Measurements from ENCODE around the gene C3orf33. TPM values are rescaled to one million over a fixed set of nuclear protein-coding genes. Genes with fewer than 3 reads are reported as not detected.

C3orf33 gene
- total and polyA plus RNA-seq, 4 donors: 1.2 to 2.4 (median 1.7) TPM

- WGBS: 81% methylated on average over 4 of the region's 4 CpGs
- Histone ChIP-seq H3K4me3 (ENCODE audit: low read depth in 1 of 3, low read length in 3 of 3) (no peak overlapping the region), H3K36me3 (ENCODE audit: control insufficient read depth in 4 of 4, insufficient read depth in 3 of 4, low read depth in 1 of 4, low read length in 3 of 4) (no peaks in the 10 kb centered on the region), H3K9me3 (ENCODE audit: control insufficient read depth in 4 of 4, low read length in 3 of 4) (no peaks in the 10 kb centered on the region), H3K4me1 (ENCODE audit: control insufficient read depth in 4 of 4, insufficient read depth in 4 of 4, low read length in 3 of 4) (peaks cover 0 to 9% (median 5%) of the 10 kb centered on the region in 4 donors), H3K9ac (ENCODE audit: low read depth in 1 of 2, low read length in 2 of 2) (no peak overlapping the region), H3K27ac (ENCODE audit: low read depth in 1 of 2, low read length in 2 of 2) (no peak overlapping the region), H3K27me3 (ENCODE audit: control insufficient read depth in 4 of 4, insufficient read depth in 4 of 4, low read length in 3 of 4) (no peaks in the 10 kb centered on the region)
- no peak for TF ChIP-seq MAX (IDR thresholded peaks at IDR 0.05)
- TF ChIP-seq TAF1 (conservative IDR thresholded peaks at IDR 0.05): no peak
- TF ChIP-seq FOXA1 (IDR thresholded peaks at IDR 0.05): no peak
- no peak for TF ChIP-seq HNF4G (IDR thresholded peaks at IDR 0.05)
- no peak for TF ChIP-seq REST (IDR thresholded peaks at IDR 0.05)
- no peak for TF ChIP-seq JUND (IDR thresholded peaks at IDR 0.05)
- TF ChIP-seq ZBTB33 (IDR thresholded peaks at IDR 0.05): no peak
- no peak for DNase-seq (ENCODE audit: low spot score)
These were observed 69.7 kb downstream of the C3orf33 start for GRCh38 chr3:155736381-155736780.

GRCh38 chr3:155730843-155731242 is 75.2 kb downstream of the C3orf33 start:
- H3K9me3 ChIP-seq (ENCODE audit: control insufficient read depth in 4 of 4, low read length in 3 of 4): no peaks in the 10 kb centered on the region
- 85% methylated on average over 2 of the region's 2 CpGs for WGBS

GRCh38 chr3:155727836-155728235 is 78.2 kb downstream of the C3orf33 start:
- H3K36me3 ChIP-seq (ENCODE audit: control insufficient read depth in 4 of 4, insufficient read depth in 3 of 4, low read depth in 1 of 4, low read length in 3 of 4): no peaks in the 10 kb centered on the region
- no peaks in the 10 kb centered on the region for H3K4me1 ChIP-seq (ENCODE audit: control insufficient read depth in 4 of 4, insufficient read depth in 4 of 4, low read length in 3 of 4)
- H3K9ac ChIP-seq (ENCODE audit: low read depth in 1 of 2, low read length in 2 of 2): no peak overlapping the region
- no peak overlapping the region for H3K27ac ChIP-seq (ENCODE audit: low read depth in 1 of 2, low read length in 2 of 2)
- TF ChIP-seq RAD21 (IDR thresholded peaks at IDR 0.05): no peak
- no peak for TF ChIP-seq EGR1 (IDR thresholded peaks at IDR 0.05; ENCODE audit: low read depth in 2 of 2)
- no peak for TF ChIP-seq NR2F2 (IDR thresholded peaks at IDR 0.05)
- no peak for TF ChIP-seq ZBTB33 (IDR thresholded peaks at IDR 0.05)
- no peak for TF ChIP-seq JUND (IDR thresholded peaks at IDR 0.05)
- TF ChIP-seq TAF1 (conservative IDR thresholded peaks at IDR 0.05): no peak
- no peak for TF ChIP-seq MAX (IDR thresholded peaks at IDR 0.05)
- TF ChIP-seq RXRA (IDR thresholded peaks at IDR 0.05): no peak
- TF ChIP-seq FOXA1 (IDR thresholded peaks at IDR 0.05): no peak
- TF ChIP-seq GABPA (IDR thresholded peaks at IDR 0.05 in 1 of 2, conservative IDR thresholded peaks at IDR 0.05 in 1 of 2): no peak
- TF ChIP-seq CTCF (IDR thresholded peaks at IDR 0.05; ENCODE audit: low read depth, low read length, missing input control): no peak
- TF ChIP-seq HNF4G (IDR thresholded peaks at IDR 0.05): no peak
- WGBS: 92% methylated on average over 3 of the region's 3 CpGs
- no peak overlapping the region for H3K4me3 ChIP-seq (ENCODE audit: low read depth in 1 of 3, low read length in 3 of 3)
- no peaks in the 10 kb centered on the region for H3K9me3 ChIP-seq (ENCODE audit: control insufficient read depth in 4 of 4, low read length in 3 of 4)
- DNase-seq (ENCODE audit: low spot score): no peak
- H3K27me3 ChIP-seq (ENCODE audit: control insufficient read depth in 4 of 4, insufficient read depth in 4 of 4, low read length in 3 of 4): no peaks in the 10 kb centered on the region

More at GRCh38 chr3:155730843-155731242, 75.2 kb downstream of the C3orf33 start:
- no peaks in the 10 kb centered on the region for H3K36me3 ChIP-seq (ENCODE audit: control insufficient read depth in 4 of 4, insufficient read depth in 3 of 4, low read depth in 1 of 4, low read length in 3 of 4)
- no peak overlapping the region for H3K9ac ChIP-seq (ENCODE audit: low read depth in 1 of 2, low read length in 2 of 2)
- no peaks in the 10 kb centered on the region for H3K27me3 ChIP-seq (ENCODE audit: control insufficient read depth in 4 of 4, insufficient read depth in 4 of 4, low read length in 3 of 4)
- no peaks in the 10 kb centered on the region for H3K4me1 ChIP-seq (ENCODE audit: control insufficient read depth in 4 of 4, insufficient read depth in 4 of 4, low read length in 3 of 4)
- DNase-seq (ENCODE audit: low spot score): no peak
- H3K27ac ChIP-seq (ENCODE audit: low read depth in 1 of 2, low read length in 2 of 2): no peak overlapping the region
- H3K4me3 ChIP-seq (ENCODE audit: low read depth in 1 of 3, low read length in 3 of 3): no peak overlapping the region
- TF ChIP-seq SP1 (IDR thresholded peaks at IDR 0.05): no peak
- TF ChIP-seq HNF4G (IDR thresholded peaks at IDR 0.05): no peak
- TF ChIP-seq YY1 (IDR thresholded peaks at IDR 0.05): no peak

Data from liver (tissue), 9 donors.